NCI-H2171 treated with DMSO at 0.1 percent for 48 hours (cell line): Measurements from ENCODE around the gene CLEC6A.
"Not testable (repeated sequence)": the region's sequence is repeated elsewhere in the genome, so short reads cannot be mapped to it uniquely, and the experiment has no call there.

ENCODE experiments used
- DNase-seq: peaks from one replicate; lab custom pipeline; 2025; lab: John Stamatoyannopoulos, UW

CLEC6A gene

GRCh38 chr12:8495671-8496070 lies 39.9 kb downstream of the CLEC6A start:
- DNase-seq = not testable (repeated sequence)

- DNase-seq = not testable (repeated sequence)
Observed at GRCh38 chr12:8496074-8496473, 40.3 kb downstream of the CLEC6A start.

DNA sequence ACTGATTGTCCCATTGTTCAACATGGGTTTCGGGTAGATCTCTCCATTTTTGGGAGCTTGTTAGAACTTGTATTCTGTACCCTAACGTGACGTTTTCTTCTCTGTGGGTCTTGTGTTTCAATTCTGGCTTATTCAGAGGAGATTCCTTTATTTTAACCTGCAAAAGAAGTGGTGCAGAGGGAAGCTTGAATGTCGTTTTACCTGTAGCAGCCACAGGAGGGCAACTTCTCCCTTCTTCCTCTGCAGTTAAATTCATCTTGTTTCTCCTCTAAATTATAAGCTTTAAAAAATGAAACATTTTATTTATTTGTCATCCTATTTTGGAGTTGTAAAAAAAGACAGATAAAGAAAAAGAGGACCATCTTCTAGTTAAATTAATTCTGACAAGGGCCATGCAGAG lies 43.9 kb downstream of the CLEC6A start:
- no peak for DNase-seq

DNA sequence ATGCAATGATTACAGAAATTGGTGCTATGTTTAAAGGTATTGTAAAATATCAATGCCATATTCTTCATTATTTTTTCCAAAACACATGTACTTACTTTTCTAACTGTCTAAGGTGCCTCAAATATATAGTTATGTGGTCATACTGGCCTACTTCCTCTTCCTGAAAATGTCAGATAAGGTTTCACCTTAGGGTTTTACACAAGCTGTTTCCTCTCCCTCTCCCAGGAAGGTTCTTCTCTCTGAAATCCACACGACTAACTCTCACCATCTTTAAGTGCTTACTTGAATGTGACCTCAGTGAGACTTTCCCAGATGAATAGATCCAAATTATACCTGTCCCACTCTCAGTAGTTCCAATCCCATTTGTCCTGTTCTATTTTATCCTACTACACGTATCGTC lies 46.0 kb downstream of the CLEC6A start:
- no peak for DNase-seq

- DNase-seq = no peak
Observed at GRCh38 chr12:8504351-8504750, 48.6 kb downstream of the CLEC6A start.

DNA sequence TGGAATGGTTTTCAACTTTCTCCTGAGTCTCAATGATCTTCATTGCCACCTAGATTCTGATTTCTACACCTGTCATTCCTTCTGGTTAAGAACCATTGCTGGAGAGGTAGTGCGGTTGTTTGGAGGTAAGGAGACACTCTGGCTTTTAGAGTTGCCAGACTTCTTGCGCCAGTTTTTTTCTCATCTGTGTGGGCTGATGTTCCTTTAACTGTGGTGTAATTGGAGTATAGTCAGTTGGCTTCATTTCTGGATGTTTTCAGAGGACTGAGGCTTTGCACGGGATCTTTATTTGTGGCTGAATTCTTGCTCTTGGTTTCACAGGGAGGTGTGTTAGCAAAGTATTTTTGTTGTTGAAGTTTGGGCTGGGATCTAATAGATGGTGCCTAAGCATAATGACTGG lies 51.8 kb downstream of the CLEC6A start:
- DNase-seq = no peak

GRCh38 chr12:8508223-8508622 lies 52.5 kb downstream of the CLEC6A start:
- no peak for DNase-seq

DNA sequence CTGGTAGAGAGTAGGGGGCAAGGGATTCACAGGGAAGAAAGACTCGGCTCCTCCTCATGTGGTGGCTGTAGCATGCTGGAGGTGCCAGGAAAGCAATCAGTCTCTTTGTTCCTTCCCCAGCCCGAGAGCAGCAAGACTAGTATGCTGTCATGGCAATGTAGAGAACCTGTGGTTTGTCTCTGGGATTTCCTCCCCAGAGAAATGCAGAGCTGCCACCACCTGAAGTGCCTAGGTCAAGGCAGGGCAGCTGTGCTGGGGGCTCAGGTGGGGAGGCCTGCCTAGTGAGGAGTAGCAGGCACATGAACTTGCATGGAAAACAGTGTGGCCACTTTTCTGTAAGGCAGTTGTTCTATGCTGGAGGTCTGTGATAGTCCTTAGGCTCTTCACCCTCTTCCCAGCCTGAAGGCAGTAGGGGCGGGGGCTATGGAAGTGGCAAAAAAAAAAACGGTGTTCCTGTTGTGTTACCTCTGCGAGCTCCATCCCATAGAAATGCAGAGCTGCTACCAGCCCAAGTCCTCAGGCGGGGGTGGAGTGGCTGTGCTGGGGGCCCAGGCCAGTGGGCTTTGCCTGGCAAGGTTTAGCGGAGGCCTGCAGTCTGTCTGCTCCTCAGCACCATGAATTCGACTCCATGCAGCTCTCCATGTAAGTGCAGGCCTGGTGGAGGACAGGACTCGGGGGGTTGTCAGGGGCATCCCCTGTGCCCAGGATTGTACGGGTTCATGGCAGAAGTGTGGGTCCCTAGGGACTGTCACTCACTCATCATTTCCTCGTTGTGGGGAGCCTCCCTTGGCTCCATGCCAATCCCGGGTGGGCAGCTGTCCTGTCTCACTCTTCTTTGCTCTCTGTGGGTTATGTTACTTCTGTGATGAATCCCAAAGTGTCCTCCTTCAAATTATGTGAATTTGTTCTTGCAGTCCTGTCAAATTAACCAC lies 53.4 kb downstream of the CLEC6A start:
- DNase-seq = no peak

- no peak for DNase-seq
Observed at GRCh38 chr12:8513256-8513655, 57.5 kb downstream of the CLEC6A start, which contains the start of gene CLEC4D. Gene CLEC4D (plus strand): TSS chr12:8513503. CDS start chr12:8513733, 230 bp downstream.

- DNase-seq = no peak
Observed at GRCh38 chr12:8517971-8518370, 62.2 kb downstream of the CLEC6A start.

DNA sequence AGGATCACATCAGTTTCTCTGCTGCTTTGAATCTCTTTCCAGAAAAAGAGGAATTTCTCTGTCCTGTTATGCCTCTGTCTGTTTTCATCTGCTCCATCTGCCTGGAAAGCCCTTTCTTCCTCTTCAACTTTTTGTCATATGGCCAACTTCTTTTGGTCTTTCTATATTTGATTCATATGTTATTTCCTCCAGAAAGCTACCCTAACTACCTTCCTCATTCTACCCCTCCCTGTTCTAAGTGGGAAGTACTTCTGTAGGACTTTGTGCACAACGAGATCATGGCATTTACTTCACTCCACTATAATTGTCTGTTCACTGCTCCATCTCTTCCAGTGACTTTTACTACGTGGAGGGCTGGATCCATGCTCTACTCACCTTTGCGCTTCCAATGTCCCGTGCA lies 63.4 kb downstream of the CLEC6A start:
- no peak for DNase-seq

DNA sequence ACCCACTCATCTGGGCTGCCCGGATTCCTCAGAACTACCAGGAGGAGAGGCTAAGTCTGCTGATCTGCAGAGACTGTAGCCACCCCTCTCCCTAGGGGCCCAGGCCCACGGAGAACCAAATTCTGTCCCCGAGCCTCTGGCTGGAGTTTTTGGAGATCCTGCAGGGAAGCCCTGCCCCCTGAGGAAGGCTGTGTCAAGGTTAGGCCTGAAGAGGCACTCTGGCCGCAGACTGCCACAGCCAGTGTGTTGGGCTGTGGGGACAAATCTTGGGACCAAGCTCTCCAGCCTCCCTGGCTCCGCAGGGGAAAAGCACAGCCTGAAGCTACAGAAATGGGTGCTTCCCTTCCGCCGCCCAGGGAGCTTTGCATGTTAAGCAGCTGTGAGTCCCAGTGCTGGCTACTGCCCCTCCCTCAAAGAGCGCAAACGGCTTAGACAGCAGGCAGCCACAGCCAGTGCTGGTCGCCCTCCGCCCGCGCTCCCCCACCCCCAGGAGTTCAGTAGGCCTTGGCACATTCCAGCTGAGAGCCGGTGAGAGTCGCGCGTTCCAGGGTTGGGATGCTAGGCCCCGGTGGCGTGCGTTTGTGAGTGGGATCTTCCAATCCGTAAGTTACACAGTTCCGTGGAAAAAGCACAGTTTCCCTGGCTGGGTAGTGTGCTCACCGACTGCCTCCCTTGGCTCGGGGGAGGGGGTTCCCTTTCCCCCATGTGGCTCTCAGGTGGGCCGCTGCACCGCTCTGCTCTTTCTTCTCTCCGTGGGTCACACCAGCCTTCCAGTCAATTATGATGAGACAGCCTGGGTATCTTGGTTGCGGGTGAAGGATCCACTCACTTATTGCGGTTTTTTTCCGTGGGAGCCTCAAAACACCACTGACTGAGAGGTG lies 71.7 kb downstream of the CLEC6A start:
- no peak for DNase-seq
